Retinal pigment epithelial cell (primary cell): Measurements from ENCODE around the gene ALDH7A1.

Experiments used
- DNase-seq: peaks from one replicate; pipeline ENCODE4 v3.0.0-alpha.2; 2010; ENCODE audit warnings: low read depth
- H3K4me3 ChIP-seq: 2 replicates; pipeline ENCODE4 v1.5.1; 2011; ENCODE audit warnings: mild to moderate bottlenecking, low read length, control low read depth, moderate library complexity
- CTCF ChIP-seq: conservative IDR thresholded peaks from 2 replicates; pipeline ENCODE4 v1.5.1; 2011; ENCODE audit warnings: low read depth, low read length, control low read depth, inconsistent platforms

The ALDH7A1 gene

GRCh38 chr5:126594748-126595485, at the start of gene ALDH7A1:
Gene ALDH7A1, minus strand, starts transcription at chr5:126595219. Its CDS starts 21 bp downstream, at chr5:126595198.
- TF ChIP-seq CTCF = peak; percentile 72
- peak; percentile 90 for DNase-seq
- H3K4me3 ChIP-seq = peak within 1 kb of the TSS; percentile 71

GRCh38 chr5:126641387-126641786, 46.4 kb upstream of the ALDH7A1 start:
- H3K4me3 ChIP-seq = no peak overlapping the region
- TF ChIP-seq CTCF = no peak
- DNase-seq = no peak

GRCh38 chr5:126640866-126641265, 45.8 kb upstream of the ALDH7A1 start:
- no peak for TF ChIP-seq CTCF
- no peak for DNase-seq

GRCh38 chr5:126636956-126637355, 41.9 kb upstream of the ALDH7A1 start:
- no peak for TF ChIP-seq CTCF
- H3K4me3 ChIP-seq = no peak overlapping the region
- no peak for DNase-seq

More at GRCh38 chr5:126640866-126641265, 45.8 kb upstream of the ALDH7A1 start:
- H3K4me3 ChIP-seq = no peak overlapping the region

- no peak for TF ChIP-seq CTCF
- DNase-seq = no peak
- no peak overlapping the region for H3K4me3 ChIP-seq
Measured at GRCh38 chr5:126635585-126635984, 40.6 kb upstream of the ALDH7A1 start.

GRCh38 chr5:126633552-126633951, 38.5 kb upstream of the ALDH7A1 start:
- no peak for TF ChIP-seq CTCF
- DNase-seq = no peak
- H3K4me3 ChIP-seq = no peak overlapping the region

GRCh38 chr5:126631920-126632319, 36.9 kb upstream of the ALDH7A1 start:
- no peak for TF ChIP-seq CTCF
- no peak overlapping the region for H3K4me3 ChIP-seq
- DNase-seq = no peak
